Inflammatory macrophage treated with lipopolysaccharide for 1 hour (primary cell): ENCODE results near the gene EFHD1.
"Not testable (repeated sequence)": the region's sequence is repeated elsewhere in the genome, so short reads cannot be mapped to it uniquely, and the experiment has no call there.

Source experiments
- DNase-seq, 2 donors: peaks; one replicate each; pipeline ENCODE4 v3.0.0-alpha.2; 2020 to 2022

Gene EFHD1

GRCh38 chr2:232696609-232697058, 63.2 kb downstream of the EFHD1 start:
- no peak for DNase-seq

GRCh38 chr2:232697059-232697806, 63.8 kb downstream of the EFHD1 start, which contains the start of gene GIGYF2:
Gene GIGYF2 (plus strand): TSS chr2:232697331. CDS start chr2:232735198, 37,867 bp downstream.
- peak; percentile 88 to 96 for DNase-seq

- DNase-seq, result peak in 1 of 2 donors; percentile 7
These were observed 64.4 kb downstream of the EFHD1 start for GRCh38 chr2:232697807-232698110.

- peak; percentile 10 to 24 for DNase-seq
These were observed 65.2 kb downstream of the EFHD1 start for GRCh38 chr2:232698556-232699091.

- no peak for DNase-seq
These were observed 65.7 kb downstream of the EFHD1 start for GRCh38 chr2:232699110-232699509.

GRCh38 chr2:232700154-232700553, 66.8 kb downstream of the EFHD1 start:
- no peak for DNase-seq

GRCh38 chr2:232707076-232707475, 73.7 kb downstream of the EFHD1 start:
- no peak for DNase-seq

GRCh38 chr2:232713505-232713904, 80.1 kb downstream of the EFHD1 start:
- DNase-seq, result no peak

GRCh38 chr2:232714969-232715368, 81.6 kb downstream of the EFHD1 start:
- no peak for DNase-seq

- not testable (repeated sequence) for DNase-seq
These were observed 86.7 kb downstream of the EFHD1 start for GRCh38 chr2:232720056-232720455.

GRCh38 chr2:232721261-232721660, 87.9 kb downstream of the EFHD1 start:
- DNase-seq, result no peak

- no peak for DNase-seq
These were observed 88.5 kb downstream of the EFHD1 start for GRCh38 chr2:232721882-232722281.

- DNase-seq, result no peak
These were observed 89.6 kb downstream of the EFHD1 start for GRCh38 chr2:232723027-232723426.

- DNase-seq, result no peak
These were observed 95.4 kb downstream of the EFHD1 start for GRCh38 chr2:232728785-232729184.

- no peak for DNase-seq
These were observed 98.1 kb downstream of the EFHD1 start for GRCh38 chr2:232731470-232731869.
